Natural killer cell (primary cell): ENCODE results near the gene TMEM52B. TPM values are rescaled to one million over a fixed set of nuclear protein-coding genes. Genes with fewer than 3 reads are reported as not detected.

Source experiments
- ATAC-seq, 3 donors: fragments of 150-1000 bp in 2 of 3; fragments of 200-7000 bp in 1 of 3; cut with Tn5 transposase; 1 replicate in 1 of 3; 2 replicates in 2 of 3; pipeline ENCODE4 v1.10.0; 2021; ENCODE audit warnings: mild to moderate bottlenecking in 2 of 3, moderate library complexity in 2 of 3
- DNase-seq, 2 donors: peaks; one replicate each; pipeline versions ENCODE4 v3.0.0 to v3.0.0-alpha.2; 2013 to 2021; ENCODE audit warnings: mixed read lengths in 1 of 2
- H3K27ac ChIP-seq: one replicate; pipeline ENCODE4 v1.5.1; 2013; ENCODE audit warnings: mild to moderate bottlenecking, low read length
- H3K27me3 ChIP-seq: one replicate; pipeline ENCODE4 v1.6.1; 2013; ENCODE audit warnings: low read length; ENCODE audit not compliant: control insufficient read depth, insufficient read depth
- H3K36me3 ChIP-seq: one replicate; pipeline ENCODE4 v1.6.1; 2013; ENCODE audit warnings: low read length; ENCODE audit not compliant: control insufficient read depth, insufficient read depth
- H3K4me1 ChIP-seq: one replicate; pipeline ENCODE4 v1.6.1; 2013; ENCODE audit warnings: low read length; ENCODE audit not compliant: control insufficient read depth, insufficient read depth
- H3K4me3 ChIP-seq: one replicate; pipeline ENCODE4 v1.5.1; 2013; ENCODE audit warnings: low read length
- H3K9me3 ChIP-seq: one replicate; pipeline ENCODE4 v1.6.1; 2013; ENCODE audit warnings: low read length; ENCODE audit not compliant: control insufficient read depth, insufficient read depth
- H3K27ac Mint-ChIP-seq, 2 donors: one replicate each; pipeline ENCODE4 v1.8.0; 2022; ENCODE audit warnings: mild to moderate bottlenecking in 2 of 2, mixed read lengths in 2 of 2, moderate library complexity in 1 of 2
- H3K27me3 Mint-ChIP-seq, 2 donors: one replicate each; pipeline ENCODE4 v1.8.0; 2022; ENCODE audit warnings: low read depth in 2 of 2, mixed read lengths in 2 of 2
- H3K36me3 Mint-ChIP-seq: one replicate; pipeline ENCODE4 v1.8.0; 2022; ENCODE audit warnings: mixed read lengths
- H3K4me1 Mint-ChIP-seq, 2 donors: one replicate each; pipeline ENCODE4 v1.8.0; 2022; ENCODE audit warnings: mixed read lengths in 2 of 2
- H3K4me3 Mint-ChIP-seq: one replicate; pipeline ENCODE4 v1.8.0; 2022; ENCODE audit warnings: mild to moderate bottlenecking, moderate library complexity, mixed read lengths
- H3K9me3 Mint-ChIP-seq, 2 donors: one replicate each; pipeline ENCODE4 v1.8.0; 2022; ENCODE audit warnings: mixed read lengths in 2 of 2
- CTCF ChIP-seq: fragments of 200-600 bp; IDR thresholded peaks from one replicate; pipeline ENCODE4 v1.8.0; 2022; ENCODE audit warnings: antibody characterized with exemption
- WGBS: methylation state at CpG from one replicate; pipeline ENCODE4 v1.1.7; 2013; ENCODE audit warnings: missing lambda C conversion rate; ENCODE audit not compliant: insufficient coverage; 5-methylcytosine and 5-hydroxymethylcytosine counted together
- intact Hi-C: fragments of 100-400 bp; cut with micrococcal nuclease; formaldehyde crosslinking; loops from one replicate; pipeline ENCODE4 v1.14.2; 2022
- total RNA-seq, 4 donors: library from RNA; stranded (reverse); fragments of 120-200 nt in 1 of 4; gene quantifications; one replicate each; pipeline versions ENCODE4 v1.2.3 to v1.2.4, GENCODE V29; 2013 to 2022

The TMEM52B gene
- total RNA-seq, 3 donors from 2014 or later (not counting 1 experiment from before 2014, with no cell fraction given), result 1.5 TPM; not detected in 2

GRCh38 chr12:10241290-10241689 lies 62.5 kb downstream of the TMEM52B start:
- Histone ChIP-seq H3K27ac (peak overlapping the region; percentile 22), H3K4me1 (peaks cover 45% of the 10 kb centered on the region), H3K9me3 (no peaks in the 10 kb centered on the region), H3K4me3 (no peak overlapping the region), H3K36me3 (no peaks in the 10 kb centered on the region), H3K27me3 (no peaks in the 10 kb centered on the region)
- intact Hi-C loops, result no loop called here
- no peak for TF ChIP-seq CTCF
- no peaks in the 10 kb centered on the region for H3K9me3 Mint-ChIP-seq
- peak overlapping the region; percentile 27 to 89 for H3K27ac Mint-ChIP-seq
- H3K36me3 Mint-ChIP-seq, result no peaks in the 10 kb centered on the region
- peak overlapping the region; percentile 39 for H3K4me3 Mint-ChIP-seq
- DNase-seq (no peak), ATAC-seq (no peak)
- H3K27me3 Mint-ChIP-seq, result no peaks in the 10 kb centered on the region
- peaks cover 80 to 88% of the 10 kb centered on the region in 2 donors for H3K4me1 Mint-ChIP-seq
- 100% methylated on average over 1 of the region's 3 CpGs for WGBS

Other genes with a start within 250 kb of the TMEM52B start
- not detected for gene CLEC2A, start 246.7 kb upstream of the TMEM52B start, total RNA-seq
- 10 to 100 TPM; 13.6 to 18.9 (median 14.8) TPM for gene CLEC12A, start 207.6 kb upstream of the TMEM52B start, total RNA-seq
- 1 to 10 TPM in 2 of 3 donors, under 1 TPM in 1; 0.50 to 2.3 (median 1.0) TPM for gene CLEC1B, start 179.9 kb upstream of the TMEM52B start, total RNA-seq
- gene CLEC12B, start 168.4 kb upstream of the TMEM52B start, total RNA-seq, result 1 to 10 TPM; 3.9 to 5.8 (median 4.9) TPM
- 1 to 10 TPM in 1 of 3 donors, not detected in 2; 1.9 TPM for gene CLEC9A, start 148.3 kb upstream of the TMEM52B start, total RNA-seq
- gene CLEC1A, start 80.0 kb upstream of the TMEM52B start, total RNA-seq, result not detected
- gene CLEC7A, start 48.8 kb upstream of the TMEM52B start, total RNA-seq, result 10 to 100 TPM in 2 of 3 donors, 1 to 10 TPM in 1; 7.7 to 22.3 (median 20.8) TPM
- 1 to 10 TPM in 2 of 3 donors, not detected in 1; 2.3 to 3.1 TPM for gene OLR1, start 6.9 kb upstream of the TMEM52B start, total RNA-seq
- 100 to 1,000 TPM; 157 to 233 (median 160) TPM for gene GABARAPL1, start 33.8 kb downstream of the TMEM52B start, total RNA-seq
- gene KLRD1, start 128.8 kb downstream of the TMEM52B start, total RNA-seq, result 100 to 1,000 TPM; 568 to 782 (median 688) TPM
- 100 to 1,000 TPM; 398 to 543 (median 515) TPM for gene KLRK1, start 211.0 kb downstream of the TMEM52B start, total RNA-seq
- gene KLRC4, start 230.7 kb downstream of the TMEM52B start, total RNA-seq, result 10 to 100 TPM; 15.9 to 54.7 (median 51.4) TPM
- 10 to 100 TPM; 10.7 to 69.1 (median 49.8) TPM for gene KLRC3, start 241.6 kb downstream of the TMEM52B start, total RNA-seq